Measurements from ENCODE around the gene TXNRD1.

GRCh38 chr12:104182144-104182543 is 33.4 kb upstream of the TXNRD1 start:
- TF ChIP-seq CTCF (IDR thresholded peaks at IDR 0.05) (no peak), POLR2A (IDR thresholded peaks at IDR 0.05) (no peak)

Data from lower leg skin (tissue), 3 donors.